ENCODE data around the gene MPP3.

MPP3 gene

GRCh38 chr17:43874293-43874692 is 41.3 kb upstream of the MPP3 start:
- Histone ChIP-seq H4K20me1 (ENCODE audit: low read depth, low read length) (no peaks in the 10 kb centered on the region), H3K9ac (ENCODE audit: low read length) (no peak overlapping the region), H3K4me3 (ENCODE audit: insufficient read depth, low read length, poor library complexity, severe bottlenecking) (no peak overlapping the region), H3K4me2 (ENCODE audit: low read depth, low read length, poor library complexity, severe bottlenecking) (no peak overlapping the region), H2AFZ (ENCODE audit: low read depth, low read length, severe bottlenecking) (no peak overlapping the region), H3K27me3 (ENCODE audit: low read length) (no peaks in the 10 kb centered on the region), H3K27ac (ENCODE audit: low read depth, low read length) (no peak overlapping the region), H3K9me2 (replicated peaks; ENCODE audit: insufficient read depth, low read length) (no peaks in the 10 kb centered on the region), H3K9me3 (ENCODE audit: insufficient read depth, low read length) (no peaks in the 10 kb centered on the region), H3K36me3 (ENCODE audit: low read length) (no peaks in the 10 kb centered on the region), H3F3A (ENCODE audit: insufficient read depth) (no peaks in the 10 kb centered on the region), H3K79me2 (ENCODE audit: insufficient read depth, low read length) (no peaks in the 10 kb centered on the region)
- TF ChIP-seq, protein P1, sequence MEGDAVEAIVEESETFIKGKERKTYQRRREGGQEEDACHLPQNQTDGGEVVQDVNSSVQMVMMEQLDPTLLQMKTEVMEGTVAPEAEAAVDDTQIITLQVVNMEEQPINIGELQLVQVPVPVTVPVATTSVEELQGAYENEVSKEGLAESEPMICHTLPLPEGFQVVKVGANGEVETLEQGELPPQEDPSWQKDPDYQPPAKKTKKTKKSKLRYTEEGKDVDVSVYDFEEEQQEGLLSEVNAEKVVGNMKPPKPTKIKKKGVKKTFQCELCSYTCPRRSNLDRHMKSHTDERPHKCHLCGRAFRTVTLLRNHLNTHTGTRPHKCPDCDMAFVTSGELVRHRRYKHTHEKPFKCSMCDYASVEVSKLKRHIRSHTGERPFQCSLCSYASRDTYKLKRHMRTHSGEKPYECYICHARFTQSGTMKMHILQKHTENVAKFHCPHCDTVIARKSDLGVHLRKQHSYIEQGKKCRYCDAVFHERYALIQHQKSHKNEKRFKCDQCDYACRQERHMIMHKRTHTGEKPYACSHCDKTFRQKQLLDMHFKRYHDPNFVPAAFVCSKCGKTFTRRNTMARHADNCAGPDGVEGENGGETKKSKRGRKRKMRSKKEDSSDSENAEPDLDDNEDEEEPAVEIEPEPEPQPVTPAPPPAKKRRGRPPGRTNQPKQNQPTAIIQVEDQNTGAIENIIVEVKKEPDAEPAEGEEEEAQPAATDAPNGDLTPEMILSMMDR (IDR thresholded peaks at IDR 0.05; ENCODE audit: insufficient read depth, low read length, poor library complexity, severe bottlenecking) = no peak
- no peak for TF ChIP-seq EZH2phosphoT487 (conservative IDR thresholded peaks at IDR 0.05; ENCODE audit: low read length)

GRCh38 chr17:43873815-43874214 is 40.9 kb upstream of the MPP3 start:
- Histone ChIP-seq H3K9me2 (replicated peaks; ENCODE audit: insufficient read depth, low read length) (no peaks in the 10 kb centered on the region), H3K27me3 (ENCODE audit: low read length) (no peaks in the 10 kb centered on the region), H3K9me3 (ENCODE audit: insufficient read depth, low read length) (no peaks in the 10 kb centered on the region), H3K79me2 (ENCODE audit: insufficient read depth, low read length) (no peaks in the 10 kb centered on the region), H3K36me3 (ENCODE audit: low read length) (no peaks in the 10 kb centered on the region), H3K4me3 (ENCODE audit: insufficient read depth, low read length, poor library complexity, severe bottlenecking) (no peak overlapping the region), H3K27ac (ENCODE audit: low read depth, low read length) (no peak overlapping the region), H2AFZ (ENCODE audit: low read depth, low read length, severe bottlenecking) (no peak overlapping the region), H4K20me1 (ENCODE audit: low read depth, low read length) (no peaks in the 10 kb centered on the region), H3K4me2 (ENCODE audit: low read depth, low read length, poor library complexity, severe bottlenecking) (no peak overlapping the region), H3F3A (ENCODE audit: insufficient read depth) (no peaks in the 10 kb centered on the region), H3K9ac (ENCODE audit: low read length) (no peak overlapping the region)
- TF ChIP-seq, protein P1 (IDR thresholded peaks at IDR 0.05; ENCODE audit: insufficient read depth, low read length, poor library complexity, severe bottlenecking) = no peak
- no peak for TF ChIP-seq EZH2phosphoT487 (conservative IDR thresholded peaks at IDR 0.05; ENCODE audit: low read length)

DNA sequence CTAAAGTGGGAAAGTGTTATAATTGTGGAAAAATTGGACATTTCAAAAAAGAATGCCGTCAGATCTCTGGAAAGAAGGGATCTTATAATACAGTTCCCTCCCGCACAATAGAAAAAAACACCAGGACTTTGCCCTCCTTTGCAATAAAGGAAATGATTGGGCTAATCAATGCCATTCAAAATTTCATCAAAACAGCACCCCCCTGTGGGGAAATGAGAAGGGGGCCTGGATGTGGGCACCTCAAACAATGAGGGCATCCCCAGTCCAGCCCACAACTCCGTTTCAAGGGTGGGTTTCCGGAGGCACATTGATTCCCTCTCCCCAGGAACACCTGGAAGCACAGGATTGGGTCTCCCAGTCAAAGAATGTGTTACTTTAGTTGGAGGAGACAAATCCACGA is 40.1 kb upstream of the MPP3 start:
- no peak overlapping the region for H3K9ac ChIP-seq (ENCODE audit: low read length)
- no peak overlapping the region for H3K4me2 ChIP-seq (ENCODE audit: low read depth, low read length, poor library complexity, severe bottlenecking)
- no peaks in the 10 kb centered on the region for H3K9me3 ChIP-seq (ENCODE audit: insufficient read depth, low read length)
- H3K27ac ChIP-seq (ENCODE audit: low read depth, low read length) = no peak overlapping the region
- no peaks in the 10 kb centered on the region for H3K9me2 ChIP-seq (replicated peaks; ENCODE audit: insufficient read depth, low read length)
- H3K27me3 ChIP-seq (ENCODE audit: low read length) = no peaks in the 10 kb centered on the region
- H3K4me3 ChIP-seq (ENCODE audit: insufficient read depth, low read length, poor library complexity, severe bottlenecking) = no peak overlapping the region
- H3K79me2 ChIP-seq (ENCODE audit: insufficient read depth, low read length) = no peaks in the 10 kb centered on the region
- H4K20me1 ChIP-seq (ENCODE audit: low read depth, low read length) = no peaks in the 10 kb centered on the region
- no peak overlapping the region for H2AFZ ChIP-seq (ENCODE audit: low read depth, low read length, severe bottlenecking)
- TF ChIP-seq EZH2phosphoT487 (conservative IDR thresholded peaks at IDR 0.05; ENCODE audit: low read length) = no peak
- TF ChIP-seq, protein P1 (IDR thresholded peaks at IDR 0.05; ENCODE audit: insufficient read depth, low read length, poor library complexity, severe bottlenecking) = no peak
- H3F3A ChIP-seq (ENCODE audit: insufficient read depth) = no peaks in the 10 kb centered on the region
- no peaks in the 10 kb centered on the region for H3K36me3 ChIP-seq (ENCODE audit: low read length)

All from SU-DHL-6 (cell line).